HCT116 (cell line): ENCODE measurements around the gene EHD4. TPM values are rescaled to one million over a fixed set of nuclear protein-coding genes. Genes with fewer than 3 reads are reported as not detected.

Experiments
- ATAC-seq: fragments of 200-7000 bp; cut with Tn5 transposase; 2 replicates; pipeline ENCODE4 v1.9.1; 2020; ENCODE audit warnings: mild to moderate bottlenecking, moderate library complexity
- BruUV-seq: library from RNA; stranded (reverse); fragments of 400-500 nt; replicated peaks from 2 replicates; lab custom pipeline; 2021; lab: Mats Ljungman, UMichigan
- CTCF ChIA-PET: fragments of 300-600 bp; sonication (Branson Sonifier 250); formaldehyde crosslinking; loops from one replicate; lab custom pipeline; 2021; ENCODE audit warnings: antibody characterized with exemption; lab: Charles Lee
- POLR2A ChIA-PET: fragments of 300-600, 350-600 bp; sonication (Branson Sonifier 250); formaldehyde crosslinking; loops from one replicate; lab custom pipeline; 2021; ENCODE audit warnings: antibody characterized with exemption; lab: Charles Lee
- RAD21 ChIA-PET, 2 experiments: fragments of 300-600 bp; sonication (Branson Sonifier 250); formaldehyde crosslinking; loops; one replicate each; lab custom pipeline; 2023; ENCODE audit warnings: low total read pairs in 2 of 2; ENCODE audit not compliant: uncharacterized antibody in 2 of 2, unreplicated experiment in 2 of 2, low non-redundant PET in 1 of 2; lab: Charles Lee
- DNase-seq: peaks from one replicate; pipeline ENCODE4 v3.0.0-alpha.2; 2010; ENCODE audit warnings: low read depth, low spot score
- H2AFZ ChIP-seq: fragments of 200-600 bp; shearing (Covaris generic), sonication (generic); 2 replicates; pipeline ENCODE4 v1.6.1; 2017; ENCODE audit warnings: low read depth, mixed run types, mixed read lengths, antibody characterized with exemption, low read length; ENCODE audit not compliant: poor library complexity, severe bottlenecking
- H3K27ac ChIP-seq: 2 replicates; pipeline ENCODE4 v1.5.1; 2012; ENCODE audit warnings: low read depth, low read length
- H3K27me3 ChIP-seq: fragments of 200-600 bp; sonication (generic); 2 replicates; pipeline ENCODE4 v1.6.1; 2016; ENCODE audit warnings: mixed run types, low read length, mixed read lengths; ENCODE audit not compliant: insufficient read depth
- H3K36me3 ChIP-seq, 2 experiments: fragments of 200-500 bp in 1 of 2; fragments of 200-600 bp in 1 of 2; sonication (Bioruptor generic) in 1 of 2; sonication (generic) in 1 of 2; 2 replicates each; pipeline versions ENCODE4 v1.5.1 to v1.6.1; 2014 to 2016; ENCODE audit warnings: low read length in 2 of 2, inconsistent platforms in 1 of 2, mixed read lengths in 1 of 2, mixed run types in 1 of 2; ENCODE audit not compliant: insufficient read depth in 2 of 2, control insufficient read depth in 1 of 2
- H3K4me1 ChIP-seq, 2 experiments: fragments of 200-600 bp in 1 of 2; sonication (generic) in 1 of 2; 2 replicates each; pipeline versions ENCODE4 v1.5.1 to v1.6.1; 2012 to 2017; ENCODE audit warnings: low read length in 2 of 2, inconsistent platforms in 1 of 2, mild to moderate bottlenecking in 1 of 2, mixed read lengths in 1 of 2, mixed run types in 1 of 2, moderate library complexity in 1 of 2; ENCODE audit not compliant: insufficient read depth in 2 of 2, control insufficient read depth in 1 of 2
- H3K4me2 ChIP-seq: fragments of 200-600 bp; sonication (generic); 2 replicates; pipeline ENCODE4 v1.6.1; 2017; ENCODE audit warnings: mixed run types, low read length, mixed read lengths
- H3K4me3 ChIP-seq, 2 experiments: fragments of 200-600 bp in 1 of 2; sonication (generic) in 1 of 2; replicated peaks in 1 of 2; 2 replicates each; pipeline ENCODE4 v1.5.1; 2011 to 2016; ENCODE audit warnings: low read length in 2 of 2, control low read depth in 1 of 2, low read depth in 1 of 2, mild to moderate bottlenecking in 1 of 2, mixed read lengths in 1 of 2, mixed run types in 1 of 2
- H3K79me2 ChIP-seq: fragments of 200-600 bp; sonication (generic); 2 replicates; pipeline ENCODE4 v1.6.1; 2017; ENCODE audit warnings: mild to moderate bottlenecking, mixed run types, low read length, moderate library complexity, mixed read lengths; ENCODE audit not compliant: insufficient read depth
- H3K9ac ChIP-seq: fragments of 200-600 bp; sonication (generic); 2 replicates; pipeline ENCODE4 v1.6.1; 2016; ENCODE audit warnings: low read length, mixed read lengths
- H3K9me2 ChIP-seq: fragments of 200-600 bp; sonication (generic), shearing (Covaris generic); 2 replicates; pipeline ENCODE4 v1.6.1; 2017; ENCODE audit warnings: mixed run types, mild to moderate bottlenecking, moderate library complexity; ENCODE audit not compliant: insufficient read depth
- H3K9me3 ChIP-seq, 2 experiments: fragments of 200-500 bp in 1 of 2; fragments of 200-600 bp in 1 of 2; sonication (Bioruptor generic) in 1 of 2; sonication (generic) in 1 of 2; 2 replicates each; pipeline ENCODE4 v1.6.1; 2014 to 2017; ENCODE audit warnings: low read length in 2 of 2, mixed read lengths in 2 of 2, inconsistent platforms in 1 of 2, low read depth in 1 of 2, mild to moderate bottlenecking in 1 of 2, mixed run types in 1 of 2, moderate library complexity in 1 of 2; ENCODE audit not compliant: control insufficient read depth in 1 of 2, insufficient read depth in 1 of 2
- H4K20me1 ChIP-seq: fragments of 200-600 bp; sonication (generic), shearing (Covaris generic); 2 replicates; pipeline ENCODE4 v1.6.1; 2017; ENCODE audit warnings: mixed run types, mild to moderate bottlenecking, moderate library complexity; ENCODE audit not compliant: insufficient read depth
- CEBPB ChIP-seq: IDR thresholded peaks from 2 replicates; pipeline ENCODE4 v1.6.1; 2012; ENCODE audit warnings: low read depth
- EZH2 ChIP-seq: fragments of 200-600 bp; sonication (generic); IDR thresholded peaks from 2 replicates; pipeline ENCODE4 v1.6.1; 2017; ENCODE audit warnings: antibody characterized with exemption, mixed run types
- EZH2phosphoT487 ChIP-seq: fragments of 200-600 bp; IDR thresholded peaks from 2 replicates; pipeline ENCODE4 v1.6.1; 2018; ENCODE audit warnings: antibody characterized with exemption, borderline replicate concordance
- JUND ChIP-seq: IDR thresholded peaks from 2 replicates; pipeline ENCODE4 v1.6.1; 2012
- POLR2AphosphoS5 ChIP-seq: IDR thresholded peaks from 2 replicates; pipeline ENCODE4 v1.6.1; 2011; ENCODE audit warnings: mild to moderate bottlenecking, low read depth, low read length, moderate library complexity
- REST ChIP-seq: IDR thresholded peaks from 2 replicates; pipeline ENCODE4 v1.6.1; 2012; ENCODE audit warnings: low read depth
- SIN3A ChIP-seq: IDR thresholded peaks from 2 replicates; pipeline ENCODE4 v1.6.1; 2012; ENCODE audit warnings: low read depth
- SRF ChIP-seq: IDR thresholded peaks from 2 replicates; pipeline ENCODE4 v1.6.1; 2012; ENCODE audit warnings: low read depth
- ZBTB33 ChIP-seq: IDR thresholded peaks from 2 replicates; pipeline ENCODE4 v1.6.1; 2011; ENCODE audit warnings: mild to moderate bottlenecking, low read length, moderate library complexity; ENCODE audit not compliant: insufficient replicate concordance; ENCODE audit errors: extremely low read depth
- intact Hi-C: fragments of 100-400 bp; cut with micrococcal nuclease; formaldehyde crosslinking; loops from 2 replicates; pipeline ENCODE4 v1.10.0; 2022
- total RNA-seq: library from RNA; stranded (reverse); gene quantifications from one replicate; pipeline ENCODE4 v1.2.1, GENCODE V29; 2021; ENCODE audit not compliant: unreplicated experiment

EHD4 gene
- total RNA-seq, 1 experiment from 2014 or later: 28.0 TPM

- peaks cover 2 to 8% of the 10 kb centered on the region in 2 experiments; a peak in 3 of 4 replicates for H3K4me1 ChIP-seq
- peak; percentile 15 for DNase-seq
These were observed 109.7 kb downstream of the EHD4 start for GRCh38 chr15:41862515-41863116.

More at GRCh38 chr15:41862515-41863116, 109.7 kb downstream of the EHD4 start:
- RAD21 ChIA-PET: no interaction called here
- no TSS peak for BruUV-seq
- CTCF ChIA-PET: no interaction called here
- H3K9me2 ChIP-seq: no peaks in the 10 kb centered on the region
- intact Hi-C loops: no loop called here
- H3K4me2 ChIP-seq: peak overlapping the region; percentile 9; the same call in 1 of the 2 replicates
- no peaks in the 10 kb centered on the region for H3K79me2 ChIP-seq
- H3K9me3 ChIP-seq: no peaks in the 10 kb centered on the region
- no peak for TF ChIP-seq SRF
- no peak for TF ChIP-seq POLR2AphosphoS5
- no peak for TF ChIP-seq EZH2phosphoT487
- TF ChIP-seq REST: no peak
- no peak for TF ChIP-seq CEBPB
- TF ChIP-seq SIN3A: no peak
- no peak for TF ChIP-seq EZH2
- TF ChIP-seq JUND: no peak
- no peak for TF ChIP-seq ZBTB33
- TF ChIP-seq, all 23 proteins: peak for 0
- H3K9ac ChIP-seq: no peak overlapping the region
- H3K27me3 ChIP-seq: no peaks in the 10 kb centered on the region
- H3K36me3 ChIP-seq: no peaks in the 10 kb centered on the region
- no peak overlapping the region for H2AFZ ChIP-seq
- no peak overlapping the region for H3K27ac ChIP-seq
- ATAC-seq: peak; percentile 68
- POLR2A ChIA-PET: no interaction called here
- H3K4me3 ChIP-seq: no peak overlapping the region
- H4K20me1 ChIP-seq: no peaks in the 10 kb centered on the region
